DLD1 (cell line): ENCODE data around the gene P4HA3.

Experiments
- in situ Hi-C: cut with HindIII; loops from 2 replicates; pipeline ENCODE4 v1.10.0; 2017; ENCODE audit warnings: low sequenced_read_pairs

Gene P4HA3

DNA sequence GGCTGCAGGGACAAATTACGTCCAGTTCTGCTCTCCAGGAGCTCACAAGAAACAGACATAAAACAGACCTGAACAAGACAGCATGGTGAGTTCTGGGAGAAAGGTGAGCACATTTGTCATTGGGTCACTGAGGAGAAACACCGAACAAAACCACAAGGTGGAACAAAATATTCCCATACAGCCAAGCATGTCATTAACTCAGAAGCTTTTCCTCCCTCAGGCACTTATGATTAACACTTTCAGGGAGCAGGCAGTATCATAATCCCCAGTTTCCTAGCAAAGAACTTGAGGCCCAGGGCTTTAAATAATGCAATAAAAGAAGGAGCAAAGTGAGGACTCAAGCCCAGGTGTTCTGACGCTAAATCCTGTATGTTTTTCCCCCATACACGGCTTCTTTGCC, 43.0 kb downstream of the P4HA3 start:
- in situ Hi-C loops = loop anchor here (25.0 kb wide), 1 partner anchor 294 kb away; no protein-coding TSS in a partner anchor

DNA sequence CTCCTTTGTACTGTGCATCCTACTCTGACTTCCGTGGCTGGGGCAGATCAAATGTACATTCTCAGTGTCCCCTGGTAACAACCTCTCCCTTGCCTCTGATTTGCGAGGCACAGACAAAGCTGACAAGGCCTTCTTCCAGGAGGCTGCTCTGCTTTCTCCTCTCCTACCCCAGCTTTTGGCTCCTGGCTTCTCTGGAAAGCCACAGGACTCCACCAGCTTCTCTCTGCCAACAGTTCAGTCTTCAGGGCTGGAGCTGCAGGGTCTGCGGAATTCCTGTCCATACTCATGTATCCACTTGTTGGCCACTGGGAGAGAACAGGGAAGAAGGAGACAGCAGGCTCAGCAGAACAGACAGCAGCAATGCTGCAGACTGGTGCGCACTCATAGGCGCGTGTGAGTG, 44.4 kb downstream of the P4HA3 start:
- in situ Hi-C loops = loop anchor here (25.0 kb wide), 1 partner anchor 295 kb away; no protein-coding TSS in a partner anchor

DNA sequence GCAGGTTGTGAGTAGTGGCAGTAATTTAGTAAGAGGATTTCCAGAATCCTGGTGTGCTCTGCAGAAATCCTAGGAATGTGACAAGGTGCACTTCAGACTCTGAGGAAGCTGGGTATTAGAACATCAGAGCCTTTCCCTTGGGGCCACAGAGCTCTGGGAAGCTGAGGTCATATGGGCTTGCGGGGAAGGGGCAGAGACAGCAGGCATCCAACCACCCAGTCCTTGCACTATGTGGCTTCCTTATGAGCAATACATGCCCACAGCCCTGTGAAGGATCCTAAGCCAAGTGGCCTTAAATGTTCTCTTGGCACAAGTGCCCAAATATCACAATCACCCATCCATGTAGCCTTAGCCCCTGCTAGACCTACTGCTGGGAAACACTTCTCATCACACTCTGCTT, 46.2 kb downstream of the P4HA3 start:
- in situ Hi-C loops = loop anchor here (25.0 kb wide), 1 partner anchor 297 kb away; no protein-coding TSS in a partner anchor

DNA sequence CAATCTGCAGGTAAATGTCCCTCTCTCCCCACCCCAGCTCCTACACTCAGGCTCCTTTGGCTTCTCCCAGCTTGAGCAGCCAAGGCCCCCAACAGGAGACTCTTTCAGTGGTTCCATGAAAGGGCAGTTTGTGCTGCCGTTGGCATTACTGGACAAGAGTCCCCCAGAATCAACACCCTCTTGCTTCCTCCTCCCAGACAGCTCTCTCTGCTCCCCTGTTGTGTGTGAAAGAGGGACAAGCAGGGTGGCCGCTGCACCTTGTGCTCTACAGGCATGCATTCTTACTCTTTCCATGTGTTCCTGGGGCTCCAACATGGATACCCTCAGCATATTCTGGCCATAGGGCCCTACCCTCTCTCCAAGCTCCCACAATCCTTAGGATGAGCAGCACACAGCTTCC, 48.7 kb downstream of the P4HA3 start:
- in situ Hi-C loops = loop anchor here (25.0 kb wide), 1 partner anchor 300 kb away; no protein-coding TSS in a partner anchor

DNA sequence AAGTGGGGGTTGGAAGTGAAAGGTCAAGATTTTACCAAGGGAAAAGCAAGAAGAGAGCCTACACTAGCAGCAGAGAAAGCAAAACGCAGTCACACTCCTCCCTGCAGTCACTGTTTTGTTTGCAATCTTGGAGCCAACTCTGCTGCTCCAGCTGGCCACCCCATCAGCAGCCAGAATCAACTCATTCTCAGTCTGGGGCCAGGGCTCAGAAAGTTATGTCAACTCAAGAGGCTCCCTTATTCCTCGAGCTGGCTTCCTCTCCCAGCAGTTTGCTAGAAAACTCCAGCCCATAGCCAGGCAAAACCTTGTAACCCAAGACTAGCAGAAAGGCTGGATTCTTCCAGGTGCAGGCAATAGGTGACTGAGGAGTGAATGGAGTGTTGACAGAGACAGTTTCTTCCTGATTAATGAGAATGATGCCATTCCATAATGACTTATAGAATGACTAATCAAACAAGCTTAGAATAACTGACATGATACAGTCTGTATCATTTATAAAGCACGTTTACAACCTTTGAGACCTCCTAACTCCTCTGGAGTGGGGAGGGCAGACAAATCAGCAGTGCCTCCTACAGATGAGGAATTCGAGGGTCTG, 53.4 kb downstream of the P4HA3 start:
- in situ Hi-C loops = loop anchor here (25.0 kb wide), 1 partner anchor 304 kb away; no protein-coding TSS in a partner anchor

DNA sequence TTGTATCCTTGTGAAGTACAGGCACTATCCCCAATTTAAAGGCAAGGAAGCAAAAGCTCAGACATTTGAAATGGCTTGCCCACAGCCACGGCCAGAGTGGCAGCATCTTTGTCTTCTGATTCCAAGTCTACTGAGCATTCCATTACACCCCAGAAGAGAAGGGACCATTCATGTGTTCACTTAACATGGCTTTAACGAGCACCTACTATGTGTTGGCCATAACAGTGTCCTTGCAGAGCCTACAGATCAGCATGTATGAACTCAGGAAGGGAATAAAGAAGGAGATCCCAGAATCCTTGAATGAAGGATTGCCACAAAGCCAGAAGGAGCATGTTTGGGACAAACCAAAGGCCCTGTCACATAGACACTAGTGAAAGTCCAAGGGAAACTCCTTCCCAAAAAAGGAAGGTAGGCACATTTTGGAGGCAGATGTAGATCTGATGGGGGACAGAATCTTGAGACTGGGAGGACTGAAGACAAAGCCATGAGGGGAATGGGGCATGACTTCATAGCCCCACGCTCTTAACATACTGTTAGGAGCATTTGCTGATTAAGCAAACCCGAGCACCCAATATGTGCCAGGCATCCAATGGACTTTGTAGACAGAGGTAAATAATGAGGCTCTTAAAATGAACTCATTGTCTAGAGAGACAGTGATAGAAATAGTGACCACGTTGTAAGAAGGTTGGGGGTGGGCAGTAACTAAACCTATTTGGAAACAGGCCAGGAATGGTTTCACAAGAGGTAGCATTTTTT, 54.9 kb downstream of the P4HA3 start:
- in situ Hi-C loops = loop anchor here (25.0 kb wide), 1 partner anchor 306 kb away; no protein-coding TSS in a partner anchor

DNA sequence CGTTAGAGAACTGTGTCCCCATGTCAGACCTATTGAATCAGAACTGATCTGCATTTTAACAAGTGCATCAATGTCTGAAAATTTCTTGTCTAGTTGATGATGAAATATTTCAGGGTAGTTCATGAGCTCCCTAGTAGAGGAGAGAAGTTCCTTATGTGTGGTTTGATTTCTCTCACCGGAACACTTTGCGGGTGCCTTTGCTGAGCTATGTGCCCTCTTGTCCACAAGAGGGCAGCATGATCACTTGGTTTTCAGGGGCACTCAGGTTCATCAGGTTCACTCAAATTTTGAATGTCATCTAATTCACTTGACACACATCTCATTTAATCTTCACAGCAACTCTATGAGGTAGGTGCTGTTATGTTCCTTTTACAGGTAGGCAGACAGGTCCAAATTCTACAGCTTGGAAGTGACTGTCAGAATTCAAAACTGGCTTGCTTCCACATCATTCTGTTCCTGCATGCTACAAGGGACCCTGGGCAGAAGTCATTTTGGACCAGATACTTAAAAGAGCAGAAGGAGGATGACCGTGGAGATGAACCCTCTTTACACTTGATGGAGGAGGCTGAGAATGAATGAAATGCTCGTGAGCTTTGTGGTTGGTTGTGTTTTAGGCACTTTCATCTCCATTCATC, 55.6 kb downstream of the P4HA3 start:
- in situ Hi-C loops = loop anchor here (25.0 kb wide), 1 partner anchor 306 kb away; no protein-coding TSS in a partner anchor

DNA sequence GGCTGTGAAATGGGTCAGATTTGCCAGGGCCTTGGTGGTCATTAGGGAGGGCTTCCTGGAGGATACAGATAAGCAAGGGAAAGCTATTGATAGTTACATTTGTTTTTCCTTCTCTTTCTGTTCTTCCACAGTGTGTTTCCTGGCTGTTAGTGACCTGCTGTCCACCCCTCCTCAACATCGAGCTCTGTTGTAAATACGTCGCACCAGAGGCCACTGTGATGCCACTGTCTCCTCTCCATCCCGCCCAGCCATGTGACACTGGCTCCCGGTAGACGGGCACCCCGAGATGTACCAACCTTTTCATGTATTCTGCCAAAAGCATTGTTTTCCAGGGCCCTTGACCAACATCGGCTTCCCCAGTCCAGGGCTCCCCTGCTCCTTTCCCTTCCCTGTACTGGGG, 58.1 kb downstream of the P4HA3 start:
- in situ Hi-C loops = loop anchor here (25.0 kb wide), 1 partner anchor 309 kb away; no protein-coding TSS in a partner anchor

DNA sequence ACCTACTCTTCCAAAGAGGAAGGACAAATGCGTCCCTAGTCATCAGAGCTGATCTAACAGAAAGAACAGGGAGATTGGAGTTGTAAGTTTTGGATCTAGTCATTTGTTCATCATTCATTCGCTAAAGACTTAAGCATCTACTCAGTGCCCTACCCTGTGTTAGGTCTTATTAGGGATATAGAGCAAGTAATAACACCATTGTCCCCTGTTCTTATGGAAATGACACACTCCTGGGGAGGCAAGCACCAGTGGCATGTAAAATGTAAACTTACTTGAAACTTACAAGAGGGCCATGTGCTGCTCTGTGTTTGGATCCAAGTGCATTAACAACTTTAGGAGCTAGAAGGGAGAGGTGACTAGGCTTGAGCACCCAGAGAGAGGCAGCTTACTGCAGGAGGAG, 61.9 kb downstream of the P4HA3 start:
- in situ Hi-C loops = no loop called here

DNA sequence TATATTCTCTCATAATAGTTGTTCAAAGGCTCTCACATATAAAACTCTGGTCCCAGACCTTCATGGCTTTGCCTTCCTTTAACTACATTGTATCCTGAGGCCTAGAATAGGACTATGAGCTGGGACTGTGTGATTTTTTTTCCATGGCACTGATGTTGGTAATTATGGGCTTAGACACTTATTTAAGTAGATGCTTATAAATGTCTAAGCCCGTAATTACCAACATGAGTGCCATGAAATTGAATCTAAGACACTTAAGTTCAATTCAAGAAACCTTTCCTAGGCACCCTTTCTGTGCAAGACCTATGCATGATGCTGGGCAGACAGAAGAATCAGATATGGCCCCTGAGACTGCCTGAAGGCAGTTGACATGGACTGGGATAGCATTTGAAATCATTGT, 63.0 kb downstream of the P4HA3 start:
- in situ Hi-C loops = no loop called here

DNA sequence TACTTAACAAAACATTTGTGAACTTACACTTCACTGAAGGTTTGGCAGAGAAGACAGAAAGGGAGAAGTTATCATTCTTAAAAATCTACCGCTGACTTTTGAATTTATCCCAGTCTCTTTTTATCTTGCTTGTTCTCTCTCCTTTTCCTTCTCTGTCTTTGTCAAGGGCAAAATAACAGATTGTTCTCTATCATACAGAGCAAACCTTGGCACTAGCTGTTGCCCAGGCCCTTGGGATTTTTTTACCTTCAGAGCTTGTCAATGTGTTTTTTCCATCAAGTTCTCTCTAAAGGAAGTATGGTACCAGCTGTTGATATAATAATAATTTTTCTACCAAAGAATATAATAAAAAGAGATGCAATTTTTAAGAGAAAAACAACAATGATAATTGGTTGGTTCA, 73.2 kb downstream of the P4HA3 start:
- in situ Hi-C loops = no loop called here

DNA sequence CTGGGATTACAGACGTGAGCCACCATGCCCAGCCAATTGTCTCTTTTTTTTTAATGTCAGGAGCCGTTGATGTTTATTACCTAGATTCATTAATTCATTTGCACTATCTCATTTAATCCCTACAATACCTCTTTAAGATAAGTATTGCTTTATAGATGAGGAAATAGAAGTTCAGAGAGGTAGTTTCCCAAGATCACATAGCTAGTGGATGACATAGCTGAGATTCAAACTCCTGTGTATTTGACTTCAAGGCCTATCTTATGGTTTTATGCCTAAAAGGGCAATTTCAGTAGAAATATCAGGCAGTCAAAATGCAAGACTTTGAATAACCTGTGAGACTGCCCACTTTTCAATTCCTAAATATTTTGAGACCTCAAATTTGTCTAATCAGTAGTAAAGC, 73.9 kb downstream of the P4HA3 start:
- in situ Hi-C loops = no loop called here

DNA sequence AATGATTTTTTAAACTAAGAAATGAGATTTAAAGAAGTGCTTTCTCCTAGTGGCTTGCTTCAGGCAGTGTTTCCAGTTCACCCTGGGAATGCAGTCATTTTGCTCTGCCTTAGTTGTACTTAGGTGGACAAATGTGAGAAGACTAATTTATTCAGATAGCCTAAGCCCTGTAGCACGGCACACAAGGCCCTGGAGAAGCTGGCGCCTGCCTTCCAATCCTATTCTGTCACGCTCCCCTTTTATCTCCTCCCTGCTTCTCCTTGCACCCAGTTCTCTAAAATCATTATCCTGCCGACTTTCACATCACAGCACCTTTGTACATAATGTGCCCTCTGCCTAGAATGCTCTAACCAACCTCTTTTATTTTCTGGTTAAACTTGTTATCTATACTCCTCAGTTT, 76.3 kb downstream of the P4HA3 start:
- in situ Hi-C loops = no loop called here

DNA sequence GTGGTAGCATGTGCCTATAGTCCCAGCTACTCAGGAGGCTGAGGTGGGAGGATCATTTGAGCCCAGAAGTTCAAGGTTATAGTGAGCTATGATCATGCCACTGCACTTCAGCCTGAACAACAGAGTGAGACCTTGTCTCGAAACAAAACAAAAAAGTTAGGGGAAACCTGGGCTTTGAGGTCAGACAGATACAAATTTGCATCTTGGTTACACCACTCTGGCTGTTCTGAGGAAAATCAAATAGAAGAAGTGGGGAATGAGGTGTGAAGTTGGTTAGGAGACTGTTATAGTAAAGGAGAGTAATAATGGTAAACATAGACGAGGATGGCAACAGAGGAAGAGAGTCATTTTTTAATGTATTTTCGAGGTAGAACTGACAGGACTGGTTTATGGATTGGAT, 77.8 kb downstream of the P4HA3 start:
- in situ Hi-C loops = no loop called here

DNA sequence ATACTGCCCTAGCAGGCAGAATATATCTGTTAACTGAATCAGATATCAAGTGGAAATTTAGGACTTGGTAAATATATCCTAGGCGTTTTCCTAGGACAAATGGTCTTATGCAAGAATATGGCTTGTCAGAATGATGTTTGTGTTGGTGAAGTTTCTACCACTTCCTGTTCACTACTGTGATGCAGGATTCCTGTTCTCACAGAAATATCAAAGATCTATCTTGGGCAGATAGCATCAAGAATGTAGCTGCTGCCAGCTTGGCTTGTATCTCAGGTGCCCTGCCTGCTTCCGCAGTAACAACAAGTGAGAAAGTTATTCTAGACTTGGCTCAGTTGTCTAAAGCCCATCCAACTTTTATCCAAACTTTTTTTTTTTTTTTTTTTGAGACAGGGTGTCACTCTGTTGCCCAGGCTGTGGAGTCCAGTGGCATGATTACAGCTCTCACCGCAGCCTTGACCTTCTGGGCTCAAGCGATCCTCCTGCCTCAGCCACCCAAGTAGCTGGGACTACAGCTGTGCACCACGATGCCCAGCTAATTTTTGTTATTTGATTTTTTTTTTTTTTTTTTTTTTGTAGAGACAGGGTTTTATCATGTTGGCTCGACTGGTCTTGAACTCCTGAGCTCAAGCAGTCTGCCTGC, 79.0 kb downstream of the P4HA3 start:
- in situ Hi-C loops = no loop called here

DNA sequence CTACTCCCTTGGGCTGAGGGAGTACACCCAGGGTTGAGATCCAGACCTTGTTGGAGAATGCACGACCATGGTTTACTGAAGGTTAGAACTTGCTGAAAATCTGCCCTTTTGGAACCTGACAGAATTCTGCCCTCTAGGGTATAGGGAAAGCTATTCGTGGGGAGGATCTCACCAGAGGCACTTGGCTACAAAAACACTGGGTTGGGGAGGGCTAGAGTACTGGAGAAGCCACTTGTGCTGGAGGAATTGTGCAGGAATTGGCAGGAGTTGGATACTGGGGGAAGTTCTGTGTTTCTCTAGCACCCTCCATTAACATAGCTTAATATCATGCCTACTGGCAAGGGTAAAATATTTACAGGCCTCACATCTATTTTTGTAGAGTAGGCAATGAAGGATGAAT, 84.5 kb downstream of the P4HA3 start:
- in situ Hi-C loops = no loop called here

DNA sequence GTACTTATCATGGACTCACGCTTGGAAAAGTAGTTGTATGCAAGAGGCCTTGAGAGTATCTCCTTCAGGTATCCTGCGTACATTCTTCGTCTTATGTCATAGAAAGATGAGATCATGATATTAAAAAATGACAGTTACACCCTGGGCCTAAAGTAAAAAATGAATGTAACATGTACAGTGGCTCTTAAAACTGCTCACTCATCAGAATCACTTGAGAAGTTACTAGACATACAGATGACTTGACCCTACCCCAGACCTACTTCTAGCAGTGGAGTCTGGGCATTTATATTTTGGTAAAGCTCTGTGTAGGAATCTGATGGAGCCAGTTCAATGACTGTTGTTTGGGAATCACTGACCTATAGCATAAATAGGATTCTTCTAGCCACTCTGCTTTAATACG, 85.9 kb downstream of the P4HA3 start:
- in situ Hi-C loops = no loop called here

DNA sequence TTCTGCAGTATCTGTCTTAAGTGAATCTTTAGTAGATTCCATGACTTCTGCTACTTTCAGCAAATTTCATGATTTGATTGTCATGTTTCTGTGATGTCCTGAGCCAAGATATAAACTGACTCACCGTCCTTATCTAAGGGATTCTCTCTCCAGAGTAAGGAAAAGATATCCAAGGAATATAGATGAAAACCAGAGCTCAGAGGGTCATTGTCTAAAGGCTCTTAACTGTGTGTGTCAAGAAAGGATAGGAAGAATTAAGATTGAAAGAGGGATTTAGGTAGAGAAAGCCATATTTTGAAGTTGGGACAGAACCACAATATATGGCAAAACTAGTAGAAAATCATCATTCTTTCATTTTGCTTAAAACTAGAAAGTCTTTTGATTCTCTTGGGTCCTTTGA, 89.6 kb downstream of the P4HA3 start:
- in situ Hi-C loops = no loop called here

DNA sequence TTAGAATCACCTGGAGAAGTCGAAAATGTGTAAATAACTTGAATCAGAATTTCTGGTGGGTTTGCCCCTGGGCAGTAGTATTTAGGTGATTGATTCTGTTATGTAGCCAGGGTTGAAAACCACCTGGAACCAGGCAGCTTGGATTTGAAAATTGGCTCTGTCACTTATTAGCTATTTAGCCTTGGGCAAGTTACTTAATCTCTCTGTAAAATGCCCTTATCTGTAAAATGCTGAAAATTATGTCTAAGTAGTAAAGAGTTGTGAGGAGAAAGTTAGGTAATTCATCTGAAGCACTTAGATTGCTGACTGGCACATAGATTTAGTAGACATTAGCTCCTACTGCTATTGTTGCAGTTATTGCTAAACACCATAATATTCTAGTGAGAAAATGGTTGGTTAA, 91.1 kb downstream of the P4HA3 start:
- in situ Hi-C loops = no loop called here
